ENCODE measurements around the gene PSMB10. TPM values are rescaled to one million over a fixed set of nuclear protein-coding genes. Genes with fewer than 3 reads are reported as not detected.
"Not testable (repeated sequence)": the region's sequence is repeated elsewhere in the genome, so short reads cannot be mapped to it uniquely, and the experiment has no call there.

Gene PSMB10
- total RNA-seq, 4 donors from 2014 or later, result 26.5 to 33.8 (median 32.6) TPM

GRCh38 chr16:67917140-67917851, 19.4 kb downstream of the PSMB10 start:
- Histone ChIP-seq H3K4me1 (peaks cover 0 to 70% (median 19%) of the 10 kb centered on the region in 3 donors), H3K36me3 (peaks cover 0 to 36% of the 10 kb centered on the region in 2 donors), H3K4me3 (no peak overlapping the region), H3K27me3 (no peaks in the 10 kb centered on the region), H3K27ac (peak overlapping the region in 3 of 4 donors; percentile 59 to 72 (median 70)), H3K9me3 (no peaks in the 10 kb centered on the region)
- no peak for ATAC-seq
- TF ChIP-seq EP300 (IDR thresholded peaks at IDR 0.05) (no peak), POLR2A (IDR thresholded peaks at IDR 0.05) (no peak), CTCF (IDR thresholded peaks at IDR 0.05) (no peak)
- WGBS, 2 donors (ENCODE audit: low coverage in 1 of 2), result 21 to 29% methylated on average over 2 to 5 of the region's 6 CpGs

GRCh38 chr16:67915831-67916723, 20.6 kb downstream of the PSMB10 start:
- WGBS, 2 donors (ENCODE audit: low coverage in 1 of 2), result 80% methylated on average over 4 of the region's 7 CpGs; no CpG with 5 or more reads in 1 of the 2 donors
- no peak for ATAC-seq
- no peak overlapping the region for H3K4me3 ChIP-seq
- no peaks in the 10 kb centered on the region for H3K9me3 ChIP-seq
- peaks cover 0 to 48% of the 10 kb centered on the region in 2 donors for H3K36me3 ChIP-seq
- peak overlapping the region in 3 of 4 donors; percentile 59 to 72 (median 70) for H3K27ac ChIP-seq
- TF ChIP-seq POLR2A (IDR thresholded peaks at IDR 0.05) (no peak), EP300 (IDR thresholded peaks at IDR 0.05) (no peak), POLR2AphosphoS5 (IDR thresholded peaks at IDR 0.05) (no peak), CTCF (IDR thresholded peaks at IDR 0.05) (no peak)
- peaks cover 0 to 63% (median 16%) of the 10 kb centered on the region in 3 donors for H3K4me1 ChIP-seq
- no peaks in the 10 kb centered on the region for H3K27me3 ChIP-seq

DNA sequence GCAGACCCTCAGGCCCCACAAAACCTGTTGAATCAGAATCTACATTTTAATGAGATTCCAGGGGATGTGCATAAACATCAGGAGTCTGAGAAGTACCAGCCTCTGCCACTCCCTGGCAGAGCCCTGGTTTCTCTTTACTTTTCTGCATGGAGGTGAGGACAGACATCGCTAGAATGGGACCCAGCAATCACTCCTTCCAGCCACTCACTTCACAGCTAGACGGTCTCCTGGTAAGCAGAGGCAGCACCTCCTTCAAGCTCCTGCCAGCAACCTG, 21.2 kb downstream of the PSMB10 start:
- H3K27me3 ChIP-seq, H3K9me3 ChIP-seq, H3K27ac ChIP-seq, H3K4me3 ChIP-seq, ATAC-seq: not testable (repeated sequence)
- peaks cover 0 to 54% of the 10 kb centered on the region in 2 donors for H3K36me3 ChIP-seq
- H3K4me1 ChIP-seq, result peaks cover 0 to 67% (median 15%) of the 10 kb centered on the region in 3 donors
- 80% methylated on average over 1 of the region's 2 CpGs; no CpG with 5 or more reads in 1 of the 2 donors for WGBS, 2 donors (ENCODE audit: low coverage in 1 of 2)

- H3K36me3 ChIP-seq, result peaks cover 0 to 57% of the 10 kb centered on the region in 2 donors
- peaks cover 0 to 62% (median 13%) of the 10 kb centered on the region in 3 donors for H3K4me1 ChIP-seq
- no peak for ATAC-seq
Observed at GRCh38 chr16:67914758-67915495, 21.7 kb downstream of the PSMB10 start.

More at GRCh38 chr16:67914758-67915495, 21.7 kb downstream of the PSMB10 start:
- H3K27me3 ChIP-seq, result no peaks in the 10 kb centered on the region
- no peak overlapping the region for H3K4me3 ChIP-seq
- TF ChIP-seq EP300 (IDR thresholded peaks at IDR 0.05) (no peak), POLR2A (IDR thresholded peaks at IDR 0.05) (no peak), CTCF (IDR thresholded peaks at IDR 0.05) (no peak), POLR2AphosphoS5 (IDR thresholded peaks at IDR 0.05) (no peak)
- no peak overlapping the region for H3K27ac ChIP-seq
- 78% methylated on average over 5 of the region's 7 CpGs; no CpG with 5 or more reads in 1 of the 2 donors for WGBS, 2 donors (ENCODE audit: low coverage in 1 of 2)
- no peaks in the 10 kb centered on the region for H3K9me3 ChIP-seq
